AG09309 (cell line): Measurements from ENCODE around the gene PLP2.

ENCODE experiments used
- DNase-seq: peaks from one replicate; pipeline ENCODE4 v3.0.0-alpha.2; 2010; ENCODE audit warnings: low read depth
- H3K4me3 ChIP-seq: 2 replicates; pipeline ENCODE4 v1.5.1; 2011; ENCODE audit warnings: mild to moderate bottlenecking, low read depth, low read length, moderate library complexity; ENCODE audit not compliant: control insufficient read depth
- TF ChIP-seq, protein P1 (sequence below): IDR thresholded peaks from 2 replicates; pipeline ENCODE4 v1.5.1; 2011; ENCODE audit warnings: mild to moderate bottlenecking, low read depth, low read length, inconsistent platforms; ENCODE audit not compliant: insufficient read depth, control insufficient read depth; ENCODE audit errors: missing control alignments

The PLP2 gene

DNA sequence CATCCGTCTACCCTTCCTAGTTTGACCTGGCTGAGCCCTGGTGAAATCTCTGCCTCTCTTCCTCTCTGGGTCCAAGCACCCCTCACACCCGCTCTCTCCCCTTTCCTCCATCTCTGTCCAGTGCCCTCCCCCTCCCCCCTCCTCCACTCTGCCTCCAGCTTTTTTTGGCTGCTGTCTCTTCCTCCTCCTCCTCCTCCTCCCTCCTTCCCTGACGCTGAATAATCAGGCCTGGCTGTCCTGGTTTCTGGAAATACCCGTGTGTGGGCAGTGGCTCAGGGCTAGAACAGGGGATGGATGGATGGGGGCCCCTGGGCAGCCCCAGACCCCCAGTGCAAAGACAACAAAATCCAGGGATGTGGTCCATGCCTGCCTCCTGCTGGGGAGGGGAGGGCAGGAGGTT is 33.0 kb downstream of the PLP2 start:
- no peak for DNase-seq
- TF ChIP-seq, protein P1, sequence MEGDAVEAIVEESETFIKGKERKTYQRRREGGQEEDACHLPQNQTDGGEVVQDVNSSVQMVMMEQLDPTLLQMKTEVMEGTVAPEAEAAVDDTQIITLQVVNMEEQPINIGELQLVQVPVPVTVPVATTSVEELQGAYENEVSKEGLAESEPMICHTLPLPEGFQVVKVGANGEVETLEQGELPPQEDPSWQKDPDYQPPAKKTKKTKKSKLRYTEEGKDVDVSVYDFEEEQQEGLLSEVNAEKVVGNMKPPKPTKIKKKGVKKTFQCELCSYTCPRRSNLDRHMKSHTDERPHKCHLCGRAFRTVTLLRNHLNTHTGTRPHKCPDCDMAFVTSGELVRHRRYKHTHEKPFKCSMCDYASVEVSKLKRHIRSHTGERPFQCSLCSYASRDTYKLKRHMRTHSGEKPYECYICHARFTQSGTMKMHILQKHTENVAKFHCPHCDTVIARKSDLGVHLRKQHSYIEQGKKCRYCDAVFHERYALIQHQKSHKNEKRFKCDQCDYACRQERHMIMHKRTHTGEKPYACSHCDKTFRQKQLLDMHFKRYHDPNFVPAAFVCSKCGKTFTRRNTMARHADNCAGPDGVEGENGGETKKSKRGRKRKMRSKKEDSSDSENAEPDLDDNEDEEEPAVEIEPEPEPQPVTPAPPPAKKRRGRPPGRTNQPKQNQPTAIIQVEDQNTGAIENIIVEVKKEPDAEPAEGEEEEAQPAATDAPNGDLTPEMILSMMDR, result no peak

DNA sequence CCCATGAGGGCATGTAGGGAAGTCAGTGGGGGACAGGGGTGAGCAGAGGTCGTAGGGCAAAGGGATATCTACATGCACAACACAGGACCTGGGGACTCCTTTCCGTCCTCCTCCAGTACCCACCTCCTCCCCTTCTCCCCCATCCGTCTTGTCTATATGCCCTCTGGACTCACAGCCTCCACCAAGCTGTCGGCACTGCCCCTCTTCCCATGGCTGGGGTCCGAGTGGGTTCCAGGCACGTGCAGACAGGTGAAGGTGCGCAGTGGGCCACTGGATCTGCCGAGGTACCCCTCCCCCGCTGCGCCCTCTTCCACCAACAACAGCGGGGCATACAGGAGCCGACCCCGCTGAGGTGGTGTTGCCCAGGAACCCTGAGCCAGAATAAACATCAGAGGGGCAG is 33.7 kb downstream of the PLP2 start:
- no peak overlapping the region for H3K4me3 ChIP-seq
- TF ChIP-seq, protein P1, result no peak
- DNase-seq, result no peak

More for the DNA sequence above, 33.0 kb downstream of the PLP2 start:
- H3K4me3 ChIP-seq, result no peak overlapping the region

DNA sequence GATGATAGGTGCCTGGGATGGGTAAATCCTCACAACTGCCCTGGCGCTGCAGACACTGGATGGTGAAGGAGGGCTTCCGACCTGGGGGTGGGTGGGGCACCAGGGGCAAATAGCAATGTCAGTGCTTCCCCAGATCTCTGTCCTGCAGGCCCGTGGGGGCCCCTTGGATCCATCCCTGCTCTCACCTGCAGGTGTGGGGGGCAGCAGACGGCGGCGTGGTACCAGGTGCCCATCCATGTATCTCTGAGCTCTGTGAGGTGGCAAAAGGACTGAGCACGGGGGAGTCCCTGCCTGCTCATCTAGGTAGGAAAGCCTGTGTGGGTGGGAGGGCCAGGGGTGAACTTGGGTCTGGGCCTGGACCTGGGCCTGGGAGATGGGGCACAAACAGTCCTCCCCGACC is 34.8 kb downstream of the PLP2 start:
- DNase-seq, result no peak
- TF ChIP-seq, protein P1, result no peak
- H3K4me3 ChIP-seq, result no peak overlapping the region

DNA sequence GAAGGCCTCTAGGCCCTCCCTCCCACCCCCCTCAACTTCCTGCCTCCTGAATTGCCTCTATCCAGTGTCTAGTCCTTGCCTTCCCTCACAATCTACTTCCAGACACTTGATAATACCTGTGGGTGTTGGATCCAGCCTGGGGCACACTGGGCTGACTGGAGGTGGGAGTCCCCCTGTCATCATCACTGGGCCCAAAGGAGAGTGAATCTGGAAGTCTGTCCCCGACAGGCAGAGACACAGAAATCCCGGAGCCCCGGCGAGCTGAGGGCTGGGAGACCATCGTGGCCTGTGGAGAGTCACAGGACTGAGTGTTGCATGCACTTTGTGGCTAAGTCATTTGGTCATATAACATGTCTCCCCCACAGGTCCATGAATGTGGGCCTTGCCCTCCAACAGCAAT is 36.7 kb downstream of the PLP2 start:
- TF ChIP-seq, protein P1, result no peak
- no peak overlapping the region for H3K4me3 ChIP-seq
- no peak for DNase-seq

DNA sequence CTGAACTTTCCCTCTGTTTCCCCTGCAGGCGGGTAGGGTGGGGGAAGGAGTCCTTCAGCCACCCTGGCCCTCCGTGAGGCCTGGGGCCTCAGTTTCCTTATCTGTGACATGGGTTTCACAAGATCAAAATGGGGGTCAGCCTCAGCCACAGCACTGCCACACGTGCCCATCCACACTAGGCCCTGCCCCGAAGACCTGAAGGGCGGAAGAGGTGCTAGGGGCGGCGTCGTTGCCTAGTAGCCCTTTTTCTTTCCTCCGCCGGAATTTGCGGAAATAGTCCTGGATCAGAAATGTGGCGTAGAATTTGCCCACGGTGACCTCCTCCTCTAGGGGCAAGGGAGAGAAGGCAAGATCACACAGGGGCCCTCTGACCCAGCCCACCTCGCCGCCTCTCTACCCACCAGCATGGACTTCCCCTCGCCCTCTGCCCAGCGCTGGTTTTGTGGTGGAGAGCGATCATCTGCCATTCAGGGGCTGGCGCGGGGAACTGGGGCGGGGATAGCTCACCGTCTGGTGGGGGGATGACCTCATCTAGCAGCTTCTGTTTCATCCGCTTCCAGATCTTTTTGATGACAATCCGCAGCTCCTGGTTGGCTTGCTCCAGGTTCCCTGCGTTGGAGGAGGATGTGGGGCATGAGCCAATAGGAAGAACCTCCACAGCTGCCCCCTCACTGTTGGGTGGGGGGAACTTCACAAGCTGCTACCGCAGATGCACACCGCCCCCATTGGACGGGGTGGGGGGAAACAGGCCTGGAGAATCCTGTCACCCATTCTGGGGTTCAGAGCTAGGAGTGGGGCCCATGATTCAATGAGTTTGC is 37.9 kb downstream of the PLP2 start:
- DNase-seq, result no peak

DNA sequence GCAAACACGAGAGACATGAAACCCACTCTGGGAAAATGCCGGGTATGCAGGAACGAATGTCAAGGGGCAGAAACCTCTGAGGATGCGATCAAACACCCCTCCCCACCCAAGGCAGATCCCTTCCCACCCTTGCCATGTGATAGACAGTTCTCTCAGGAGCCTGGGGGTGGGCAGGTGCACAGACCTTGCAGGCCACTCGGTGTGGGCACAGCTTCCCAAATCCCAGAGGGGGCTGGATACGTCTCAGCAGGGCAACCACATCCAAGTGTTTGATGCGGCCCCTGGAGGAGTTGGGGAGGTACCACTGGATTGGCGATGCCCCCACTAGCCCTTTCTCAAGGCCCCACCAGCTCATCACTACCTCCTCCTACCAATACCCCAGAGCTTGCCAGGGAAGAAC is 38.7 kb downstream of the PLP2 start:
- TF ChIP-seq, protein P1, result no peak
- no peak for DNase-seq
- no peak overlapping the region for H3K4me3 ChIP-seq

More for the DNA sequence above, 37.9 kb downstream of the PLP2 start:
- H3K4me3 ChIP-seq, result no peak overlapping the region
- TF ChIP-seq, protein P1, result no peak
